Measurements from ENCODE around the gene ERF. TPM values are rescaled to one million over a fixed set of nuclear protein-coding genes. Genes with fewer than 3 reads are reported as not detected.

Gene ERF
- total and polyA plus RNA-seq, 4 donors: 8.7 to 21.0 (median 13.8) TPM

DNA sequence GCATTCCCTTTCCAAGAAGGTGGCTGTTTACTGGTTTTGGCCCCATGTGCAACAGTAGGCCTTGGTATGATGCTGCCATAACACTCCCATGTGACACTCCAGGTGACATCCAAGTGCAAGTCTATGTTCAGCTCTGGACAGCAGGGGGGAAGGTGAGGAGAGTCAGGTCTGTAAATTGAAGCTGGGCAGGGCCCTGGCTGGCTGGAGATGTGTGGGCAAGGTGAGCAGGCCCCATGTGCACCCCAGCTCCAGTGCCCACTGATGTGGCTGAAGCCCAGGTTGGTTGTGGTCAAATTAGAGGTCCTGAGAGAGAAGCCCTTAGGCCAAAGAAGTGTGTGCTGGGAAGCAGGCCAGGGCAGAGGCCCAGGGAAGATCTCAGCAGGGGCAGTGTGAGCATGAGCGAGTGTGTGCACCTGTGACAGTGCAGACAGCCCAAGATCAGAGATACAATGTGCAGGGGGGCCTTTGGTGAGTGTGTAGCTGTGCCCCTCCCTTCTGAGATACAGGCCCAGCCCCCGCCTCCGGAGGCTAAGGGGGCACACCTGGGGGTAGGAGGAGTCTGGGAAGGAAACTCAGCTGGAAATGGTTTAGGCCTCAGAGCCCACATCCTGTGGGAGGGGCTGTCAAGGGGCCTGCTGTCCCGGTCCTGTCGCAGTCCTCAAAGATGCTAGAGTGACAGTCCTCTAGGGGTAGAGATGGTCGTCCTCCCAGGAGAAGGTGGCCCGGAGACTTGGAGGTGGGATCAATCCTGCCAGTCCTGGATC is 56.1 kb downstream of the ERF start:
- no peak overlapping the region for H3K4me3 ChIP-seq (ENCODE audit: low read depth in 1 of 3, low read length in 3 of 3)
- TF ChIP-seq RXRA (IDR thresholded peaks at IDR 0.05) (no peak), HNF4A (conservative IDR thresholded peaks at IDR 0.05) (no peak), TAF1 (conservative IDR thresholded peaks at IDR 0.05) (no peak), REST (IDR thresholded peaks at IDR 0.05) (no peak), MAX (IDR thresholded peaks at IDR 0.05) (no peak), GABPA (IDR thresholded peaks at IDR 0.05 in 1 of 2, conservative IDR thresholded peaks at IDR 0.05 in 1 of 2) (no peak), SP1 (IDR thresholded peaks at IDR 0.05) (no peak), ATF3 (IDR thresholded peaks at IDR 0.05) (no peak), YY1 (IDR thresholded peaks at IDR 0.05) (no peak), JUND (IDR thresholded peaks at IDR 0.05) (no peak), NR2F2 (IDR thresholded peaks at IDR 0.05) (no peak), HNF4G (IDR thresholded peaks at IDR 0.05) (no peak)

More for the DNA sequence above, 56.1 kb downstream of the ERF start:
- peak overlapping the region; percentile 66 for H3K27ac ChIP-seq (ENCODE audit: low read depth in 1 of 2, low read length in 2 of 2)
- peaks cover 0 to 10% (median 0%) of the 10 kb centered on the region in 4 donors for H3K4me1 ChIP-seq (ENCODE audit: control insufficient read depth in 4 of 4, insufficient read depth in 4 of 4, low read length in 3 of 4)
- no peak for DNase-seq (ENCODE audit: low spot score)
- WGBS: 77% methylated on average over 7 of the region's 7 CpGs
- H3K27me3 ChIP-seq (ENCODE audit: control insufficient read depth in 4 of 4, insufficient read depth in 4 of 4, low read length in 3 of 4): no peaks in the 10 kb centered on the region
- H3K9ac ChIP-seq (ENCODE audit: low read depth in 1 of 2, low read length in 2 of 2): no peak overlapping the region
- peaks cover 9 to 39% (median 30%) of the 10 kb centered on the region in 4 donors for H3K36me3 ChIP-seq (ENCODE audit: control insufficient read depth in 4 of 4, insufficient read depth in 3 of 4, low read depth in 1 of 4, low read length in 3 of 4)
- no peaks in the 10 kb centered on the region for H3K9me3 ChIP-seq (ENCODE audit: control insufficient read depth in 4 of 4, low read length in 3 of 4)

Other genes starting within 250 kb of the ERF start
- under 1 TPM; 0.17 to 0.42 TPM for gene GRIK5, start 184.9 kb downstream of the ERF start, total RNA-seq
- under 1 TPM in 1 of 2 donors, not detected in 1; 0.09 TPM for gene GRIK5, start 184.9 kb downstream of the ERF start, polyA plus RNA-seq
- 1 to 10 TPM; 7.3 to 7.4 TPM for gene ZNF574, start 179.0 kb downstream of the ERF start, total RNA-seq
- 1 to 10 TPM; 3.3 to 5.6 TPM for gene ZNF574, start 179.0 kb downstream of the ERF start, polyA plus RNA-seq
- 1 to 10 TPM in 1 of 2 donors, under 1 TPM in 1; 0.75 to 1.2 TPM for gene POU2F2, start 122.7 kb downstream of the ERF start, total RNA-seq
- gene POU2F2, start 122.7 kb downstream of the ERF start, polyA plus RNA-seq: 1 to 10 TPM in 1 of 2 donors, under 1 TPM in 1; 0.86 to 1.1 TPM
- 10 to 100 TPM; 18.7 to 47.1 TPM for gene DEDD2, start 37.5 kb downstream of the ERF start, total RNA-seq
- gene DEDD2, start 37.5 kb downstream of the ERF start, polyA plus RNA-seq: 10 to 100 TPM in 1 of 2 donors, 1 to 10 TPM in 1; 9.6 to 14.0 TPM
- gene ZNF526, start 34.8 kb downstream of the ERF start, total RNA-seq: 1 to 10 TPM; 4.9 to 8.8 TPM
- gene ZNF526, start 34.8 kb downstream of the ERF start, polyA plus RNA-seq: 1 to 10 TPM; 1.7 to 2.6 TPM
- 10 to 100 TPM; 12.5 to 13.5 TPM for gene GSK3A, start 12.5 kb downstream of the ERF start, total RNA-seq
- gene GSK3A, start 12.5 kb downstream of the ERF start, polyA plus RNA-seq: 10 to 100 TPM in 1 of 2 donors, 1 to 10 TPM in 1; 5.9 to 23.1 TPM
- gene CIC, start 14.1 kb upstream of the ERF start, total RNA-seq: 10 to 100 TPM; 14.1 to 21.3 TPM
- gene CIC, start 14.1 kb upstream of the ERF start, polyA plus RNA-seq: 10 to 100 TPM in 1 of 2 donors, 1 to 10 TPM in 1; 5.6 to 20.4 TPM
- under 1 TPM in 1 of 2 donors, not detected in 1; 0.42 TPM for gene PRR19, start 47.0 kb upstream of the ERF start, total RNA-seq
- gene PRR19, start 47.0 kb upstream of the ERF start, polyA plus RNA-seq: under 1 TPM; 0.27 to 0.43 TPM
- gene PAFAH1B3, start 47.5 kb upstream of the ERF start, total RNA-seq: 10 to 100 TPM in 1 of 2 donors, 1 to 10 TPM in 1; 2.7 to 35.8 TPM
- 1 to 10 TPM; 6.4 to 6.7 TPM for gene PAFAH1B3, start 47.5 kb upstream of the ERF start, polyA plus RNA-seq
- gene TMEM145, start 58.2 kb upstream of the ERF start, total RNA-seq: under 1 TPM in 1 of 2 donors, not detected in 1; 0.08 TPM
- under 1 TPM in 1 of 2 donors, not detected in 1; 0.02 TPM for gene TMEM145, start 58.2 kb upstream of the ERF start, polyA plus RNA-seq
- gene MEGF8, start 70.5 kb upstream of the ERF start, total RNA-seq: 10 to 100 TPM; 12.1 to 13.7 TPM
- 1 to 10 TPM; 1.2 to 6.7 TPM for gene MEGF8, start 70.5 kb upstream of the ERF start, polyA plus RNA-seq
- not detected for gene CNFN, start 135.2 kb upstream of the ERF start, total RNA-seq
- gene CNFN, start 135.2 kb upstream of the ERF start, polyA plus RNA-seq: 1 to 10 TPM in 1 of 2 donors, under 1 TPM in 1; 0.57 to 1.2 TPM
- gene LIPE, start 172.3 kb upstream of the ERF start, total RNA-seq: 1 to 10 TPM; 1.5 to 4.7 TPM
- 1 to 10 TPM in 1 of 2 donors, under 1 TPM in 1; 0.88 to 1.5 TPM for gene LIPE, start 172.3 kb upstream of the ERF start, polyA plus RNA-seq
- gene CXCL17, start 187.8 kb upstream of the ERF start, total RNA-seq: under 1 TPM in 1 of 2 donors, not detected in 1; 0.93 TPM
- under 1 TPM in 1 of 2 donors, not detected in 1; 0.10 TPM for gene CXCL17, start 187.8 kb upstream of the ERF start, polyA plus RNA-seq

All from liver (tissue), 9 donors.